ENCODE measurements around the gene CYB561D1.

DNA sequence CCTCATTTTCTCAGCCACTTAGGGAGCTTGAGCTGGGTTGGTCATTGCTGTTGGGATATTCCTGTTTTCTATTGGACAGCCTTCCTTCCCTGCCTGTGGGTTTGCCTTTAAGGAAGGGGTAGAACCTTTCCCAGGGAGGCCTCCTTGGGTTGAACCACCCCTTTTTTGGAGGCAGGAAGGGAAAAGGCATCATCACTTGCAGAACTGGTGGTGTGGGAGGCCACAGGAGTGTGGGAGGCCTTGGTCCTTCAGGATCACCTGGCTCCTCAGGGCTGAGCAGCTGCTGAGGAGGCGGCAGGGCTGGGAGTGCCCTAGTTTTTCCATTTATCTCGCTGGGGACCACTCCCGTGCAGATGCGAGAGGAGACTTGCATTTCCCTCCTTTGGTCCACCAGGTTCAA is 667 bp upstream of the CYB561D1 start:
- TF ChIP-seq, protein P1, sequence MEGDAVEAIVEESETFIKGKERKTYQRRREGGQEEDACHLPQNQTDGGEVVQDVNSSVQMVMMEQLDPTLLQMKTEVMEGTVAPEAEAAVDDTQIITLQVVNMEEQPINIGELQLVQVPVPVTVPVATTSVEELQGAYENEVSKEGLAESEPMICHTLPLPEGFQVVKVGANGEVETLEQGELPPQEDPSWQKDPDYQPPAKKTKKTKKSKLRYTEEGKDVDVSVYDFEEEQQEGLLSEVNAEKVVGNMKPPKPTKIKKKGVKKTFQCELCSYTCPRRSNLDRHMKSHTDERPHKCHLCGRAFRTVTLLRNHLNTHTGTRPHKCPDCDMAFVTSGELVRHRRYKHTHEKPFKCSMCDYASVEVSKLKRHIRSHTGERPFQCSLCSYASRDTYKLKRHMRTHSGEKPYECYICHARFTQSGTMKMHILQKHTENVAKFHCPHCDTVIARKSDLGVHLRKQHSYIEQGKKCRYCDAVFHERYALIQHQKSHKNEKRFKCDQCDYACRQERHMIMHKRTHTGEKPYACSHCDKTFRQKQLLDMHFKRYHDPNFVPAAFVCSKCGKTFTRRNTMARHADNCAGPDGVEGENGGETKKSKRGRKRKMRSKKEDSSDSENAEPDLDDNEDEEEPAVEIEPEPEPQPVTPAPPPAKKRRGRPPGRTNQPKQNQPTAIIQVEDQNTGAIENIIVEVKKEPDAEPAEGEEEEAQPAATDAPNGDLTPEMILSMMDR (IDR thresholded peaks at IDR 0.05; ENCODE audit: insufficient read depth, low read length): no peak
- TF ChIP-seq POLR2AphosphoS5 (IDR thresholded peaks at IDR 0.05; ENCODE audit: low read depth): no peak
- no peak for TF ChIP-seq GABPA (IDR thresholded peaks at IDR 0.05; ENCODE audit: low read depth)
- TF ChIP-seq, protein P2, sequence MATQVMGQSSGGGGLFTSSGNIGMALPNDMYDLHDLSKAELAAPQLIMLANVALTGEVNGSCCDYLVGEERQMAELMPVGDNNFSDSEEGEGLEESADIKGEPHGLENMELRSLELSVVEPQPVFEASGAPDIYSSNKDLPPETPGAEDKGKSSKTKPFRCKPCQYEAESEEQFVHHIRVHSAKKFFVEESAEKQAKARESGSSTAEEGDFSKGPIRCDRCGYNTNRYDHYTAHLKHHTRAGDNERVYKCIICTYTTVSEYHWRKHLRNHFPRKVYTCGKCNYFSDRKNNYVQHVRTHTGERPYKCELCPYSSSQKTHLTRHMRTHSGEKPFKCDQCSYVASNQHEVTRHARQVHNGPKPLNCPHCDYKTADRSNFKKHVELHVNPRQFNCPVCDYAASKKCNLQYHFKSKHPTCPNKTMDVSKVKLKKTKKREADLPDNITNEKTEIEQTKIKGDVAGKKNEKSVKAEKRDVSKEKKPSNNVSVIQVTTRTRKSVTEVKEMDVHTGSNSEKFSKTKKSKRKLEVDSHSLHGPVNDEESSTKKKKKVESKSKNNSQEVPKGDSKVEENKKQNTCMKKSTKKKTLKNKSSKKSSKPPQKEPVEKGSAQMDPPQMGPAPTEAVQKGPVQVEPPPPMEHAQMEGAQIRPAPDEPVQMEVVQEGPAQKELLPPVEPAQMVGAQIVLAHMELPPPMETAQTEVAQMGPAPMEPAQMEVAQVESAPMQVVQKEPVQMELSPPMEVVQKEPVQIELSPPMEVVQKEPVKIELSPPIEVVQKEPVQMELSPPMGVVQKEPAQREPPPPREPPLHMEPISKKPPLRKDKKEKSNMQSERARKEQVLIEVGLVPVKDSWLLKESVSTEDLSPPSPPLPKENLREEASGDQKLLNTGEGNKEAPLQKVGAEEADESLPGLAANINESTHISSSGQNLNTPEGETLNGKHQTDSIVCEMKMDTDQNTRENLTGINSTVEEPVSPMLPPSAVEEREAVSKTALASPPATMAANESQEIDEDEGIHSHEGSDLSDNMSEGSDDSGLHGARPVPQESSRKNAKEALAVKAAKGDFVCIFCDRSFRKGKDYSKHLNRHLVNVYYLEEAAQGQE (IDR thresholded peaks at IDR 0.05; ENCODE audit: insufficient replicate concordance, low read depth): no peak

All from HL-60 (cell line).